GM18502 (cell line): ENCODE results near the gene SLC25A51.
A peak's percentile ranks its signal among the peaks of the same experiment; 100 is the strongest.

Experiments used
- ATAC-seq: cut with Tn5 transposase; IDR thresholded peaks from one replicate; pipeline ENCODE4 v1.9.1; 2021; ENCODE audit warnings: mild to moderate bottlenecking; ENCODE audit not compliant: unreplicated experiment, poor library complexity

Gene SLC25A51

GRCh38 chr9:37903647-37904444, at the start of gene SLC25A51:
Gene SLC25A51 (minus strand): TSS chr9:37904127. CDS start chr9:37888550, 15,577 bp downstream.
- peak; percentile 88 for ATAC-seq

- ATAC-seq = no peak
Measured at GRCh38 chr9:37953206-37953774, 49.4 kb upstream of the SLC25A51 start.

- no peak for ATAC-seq
Measured at GRCh38 chr9:37952731-37953130, 48.8 kb upstream of the SLC25A51 start.

- ATAC-seq = no peak
Measured at GRCh38 chr9:37951671-37952449, 47.9 kb upstream of the SLC25A51 start.

- ATAC-seq = no peak
Measured at GRCh38 chr9:37950561-37950960, 46.6 kb upstream of the SLC25A51 start.

- no peak for ATAC-seq
Measured at GRCh38 chr9:37949576-37949975, 45.6 kb upstream of the SLC25A51 start.

GRCh38 chr9:37948417-37948980, 44.6 kb upstream of the SLC25A51 start:
- no peak for ATAC-seq

- ATAC-seq = no peak
Measured at GRCh38 chr9:37947977-37948376, 44.0 kb upstream of the SLC25A51 start.

- no peak for ATAC-seq
Measured at GRCh38 chr9:37947471-37947870, 43.5 kb upstream of the SLC25A51 start.

GRCh38 chr9:37946971-37947370, 43.0 kb upstream of the SLC25A51 start:
- ATAC-seq = no peak

GRCh38 chr9:37946041-37946440, 42.1 kb upstream of the SLC25A51 start:
- no peak for ATAC-seq

- ATAC-seq = no peak
Measured at GRCh38 chr9:37944671-37945481, 40.9 kb upstream of the SLC25A51 start.

GRCh38 chr9:37944266-37944650, 40.3 kb upstream of the SLC25A51 start:
- no peak for ATAC-seq

- no peak for ATAC-seq
Measured at GRCh38 chr9:37943345-37944265, 39.7 kb upstream of the SLC25A51 start.

GRCh38 chr9:37942621-37943344, 38.9 kb upstream of the SLC25A51 start:
- no peak for ATAC-seq

GRCh38 chr9:37941253-37941652, 37.3 kb upstream of the SLC25A51 start:
- no peak for ATAC-seq

GRCh38 chr9:37939575-37940095, 35.7 kb upstream of the SLC25A51 start:
- no peak for ATAC-seq
